Endometrial microvascular endothelial cells (primary cell): ENCODE results near the gene AP1G2. TPM values are rescaled to one million over a fixed set of nuclear protein-coding genes. Genes with fewer than 3 reads are reported as not detected.

Experiments
- in situ Hi-C: cut with HindIII; loops from 2 replicates; pipeline ENCODE4 v1.10.0; 2017; ENCODE audit warnings: low sequenced_read_pairs, low pct_unique_long_range_greater_than_20kb; ENCODE audit errors: inconsistent ontology term
- total RNA-seq: library from RNA; depleted of rRNA; stranded (reverse); fragments of >200 nt; gene quantifications from one replicate; pipeline ENCODE4 v1.2.3, GENCODE V29; 2015; ENCODE audit errors: inconsistent ontology term

Gene AP1G2
- total RNA-seq, 1 donor from 2014 or later, result 18.0 TPM

DNA sequence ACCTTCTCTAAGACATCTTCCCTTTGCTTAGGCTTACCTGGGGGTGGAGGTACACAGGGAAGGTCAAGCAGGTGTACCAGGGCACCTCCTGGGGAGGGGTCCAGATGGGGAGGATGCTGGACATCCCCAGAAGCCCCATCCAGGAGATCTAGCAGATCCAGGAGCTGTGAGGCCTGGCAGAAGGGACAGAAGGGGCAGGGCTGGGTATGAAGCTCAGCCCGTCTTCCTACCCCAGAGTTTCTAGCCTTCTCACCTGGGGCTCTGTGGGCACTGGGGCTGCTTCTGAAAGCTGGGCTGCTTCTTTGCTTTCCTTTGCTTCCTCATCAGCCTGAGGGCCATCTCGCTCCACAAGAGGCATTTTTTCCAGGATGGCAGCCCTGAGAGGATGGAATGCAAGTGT is 6.3 kb downstream of the AP1G2 start:
- in situ Hi-C loops, result no loop called here

DNA sequence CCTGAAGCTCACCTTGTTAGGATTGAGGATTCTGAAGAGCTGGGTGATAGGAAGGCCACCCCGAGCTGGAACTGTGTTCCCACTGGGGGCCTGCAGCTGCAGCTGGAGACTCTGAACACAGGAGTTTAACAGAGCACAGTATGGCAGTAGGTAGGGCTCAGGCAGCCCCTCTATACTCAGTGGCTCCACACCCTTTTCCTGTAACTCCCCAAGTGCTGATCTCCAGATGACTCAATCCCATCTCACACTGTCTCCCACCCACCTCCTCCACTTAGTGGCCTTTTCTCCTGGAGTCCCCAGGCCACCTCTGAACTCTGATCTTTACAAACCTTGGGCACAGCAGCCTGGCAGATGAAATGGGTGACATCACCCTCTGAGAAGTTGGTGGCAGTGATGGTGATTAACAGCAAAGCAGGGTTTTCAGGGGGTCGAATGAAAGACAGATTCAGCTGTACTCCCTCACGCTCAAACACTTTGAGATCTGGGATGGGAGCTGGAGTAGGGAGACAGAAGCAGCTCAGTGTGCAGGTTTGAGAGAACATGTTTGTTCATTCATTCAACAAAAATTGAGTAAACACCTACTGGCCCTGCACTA is 7.6 kb downstream of the AP1G2 start:
- in situ Hi-C loops, result no loop called here

DNA sequence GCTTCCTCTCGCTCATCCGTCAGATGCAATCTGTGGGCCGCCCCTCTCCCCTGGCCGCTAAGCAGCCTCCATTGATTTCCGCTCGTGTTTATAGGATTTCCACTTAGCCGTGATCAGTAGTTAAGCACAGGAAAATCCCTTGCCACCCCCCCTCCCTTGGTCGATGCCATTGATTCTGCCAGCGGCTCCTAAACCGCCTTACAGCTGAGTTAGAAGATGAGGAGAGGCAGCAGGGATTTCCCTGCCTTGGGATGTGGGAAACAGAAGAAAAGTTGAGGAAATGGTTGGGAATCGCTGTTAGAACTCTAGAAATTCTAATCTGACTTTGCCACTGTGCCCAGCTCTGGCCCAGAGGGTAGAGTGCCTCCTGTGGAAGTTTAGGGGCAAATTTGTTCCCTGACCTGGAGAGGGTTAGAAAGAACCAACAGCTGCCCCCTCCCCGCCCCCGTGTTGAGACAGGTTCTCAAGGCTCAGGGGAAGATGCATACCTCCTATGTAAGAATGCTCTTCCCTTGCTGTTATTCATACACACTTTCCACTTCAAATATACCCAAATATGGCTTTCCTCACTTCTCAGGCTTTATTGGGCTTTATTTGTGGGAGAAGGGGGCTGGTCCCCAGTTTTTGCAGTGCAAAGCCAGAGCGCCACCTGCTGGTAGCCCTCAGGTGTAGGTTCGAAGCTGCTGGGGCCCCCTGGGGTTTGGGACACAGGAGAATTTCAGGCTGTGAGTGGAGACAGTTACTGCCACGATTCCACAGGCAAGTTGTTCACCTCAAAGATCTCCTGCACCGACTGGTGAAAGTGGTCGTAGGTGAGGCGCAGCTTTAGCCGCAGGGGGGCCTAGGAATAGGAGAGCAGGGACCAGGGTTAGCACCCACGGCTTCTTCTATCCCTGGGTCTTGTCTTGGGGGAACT is 8.3 kb downstream of the AP1G2 start:
- in situ Hi-C loops, result no loop called here

DNA sequence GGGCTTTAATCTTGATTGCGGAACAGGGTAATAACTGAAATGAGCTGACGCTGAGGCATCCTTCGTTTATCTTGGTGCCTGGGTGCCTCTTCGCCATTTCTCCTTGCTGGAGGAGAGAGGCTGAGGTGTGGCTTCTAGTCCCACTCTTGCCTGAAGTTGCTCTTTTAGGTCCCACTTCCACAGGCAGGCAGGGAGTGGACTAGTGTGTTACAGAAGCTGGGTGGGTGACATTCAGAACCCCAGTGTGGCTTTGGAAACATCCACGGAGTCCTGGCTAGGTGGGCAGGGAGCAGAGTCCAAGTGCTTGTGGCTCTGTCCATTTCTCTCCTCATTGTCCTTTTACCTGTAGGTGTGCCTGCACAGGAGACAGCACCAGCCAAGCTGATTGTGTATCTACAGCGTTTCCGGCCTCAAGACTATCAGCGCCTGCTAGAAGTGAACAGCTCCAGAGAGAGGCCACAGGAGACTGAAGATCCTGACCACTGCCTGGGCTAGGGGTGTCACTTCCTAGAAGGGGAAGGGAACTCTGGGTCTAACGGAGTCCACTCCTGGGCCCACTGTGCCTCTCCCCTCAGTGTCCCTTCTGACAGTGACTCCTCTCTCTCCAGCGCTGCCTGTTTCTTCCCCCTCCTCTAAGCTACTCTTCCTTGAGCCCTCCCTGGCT is 9.1 kb downstream of the AP1G2 start:
- in situ Hi-C loops, result no loop called here

DNA sequence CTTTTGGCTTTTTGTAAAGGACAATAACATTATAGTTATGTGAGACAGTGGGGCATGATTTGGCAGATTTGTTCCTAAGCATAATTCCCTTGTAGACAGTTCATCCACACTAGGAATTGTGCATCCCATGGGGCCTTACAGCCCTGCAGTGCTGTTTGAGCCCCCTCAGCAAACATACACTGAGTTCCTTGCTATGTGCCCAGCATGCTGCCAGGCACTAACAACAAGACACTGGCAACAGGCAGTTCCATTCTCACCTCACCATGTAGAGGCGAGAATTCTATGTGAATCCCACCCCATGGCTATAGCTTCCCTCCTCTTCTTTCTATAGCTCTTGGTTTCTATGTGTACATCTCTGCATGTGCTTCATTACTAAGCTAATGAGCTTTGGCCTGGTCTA is 9.6 kb downstream of the AP1G2 start:
- in situ Hi-C loops, result no loop called here

DNA sequence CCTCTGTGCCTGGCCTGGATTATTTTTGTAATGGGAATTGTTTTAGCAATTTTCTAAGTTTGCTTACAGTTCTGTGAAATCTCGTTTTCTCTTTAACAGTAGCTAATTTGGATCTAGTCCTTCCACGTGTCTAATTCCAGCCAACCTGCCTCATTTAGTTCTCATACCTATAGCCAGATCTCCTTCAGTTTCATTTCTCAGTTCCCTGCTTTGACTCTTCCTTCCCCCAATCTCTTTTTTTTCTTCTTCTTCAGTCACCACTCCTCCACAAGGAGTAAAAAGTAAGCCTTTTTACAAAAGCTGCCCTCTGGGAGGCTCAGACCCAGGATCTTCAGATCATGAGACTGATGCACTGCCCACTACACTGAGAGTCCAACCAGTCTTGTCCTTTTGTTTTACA is 10.1 kb downstream of the AP1G2 start:
- in situ Hi-C loops, result no loop called here

DNA sequence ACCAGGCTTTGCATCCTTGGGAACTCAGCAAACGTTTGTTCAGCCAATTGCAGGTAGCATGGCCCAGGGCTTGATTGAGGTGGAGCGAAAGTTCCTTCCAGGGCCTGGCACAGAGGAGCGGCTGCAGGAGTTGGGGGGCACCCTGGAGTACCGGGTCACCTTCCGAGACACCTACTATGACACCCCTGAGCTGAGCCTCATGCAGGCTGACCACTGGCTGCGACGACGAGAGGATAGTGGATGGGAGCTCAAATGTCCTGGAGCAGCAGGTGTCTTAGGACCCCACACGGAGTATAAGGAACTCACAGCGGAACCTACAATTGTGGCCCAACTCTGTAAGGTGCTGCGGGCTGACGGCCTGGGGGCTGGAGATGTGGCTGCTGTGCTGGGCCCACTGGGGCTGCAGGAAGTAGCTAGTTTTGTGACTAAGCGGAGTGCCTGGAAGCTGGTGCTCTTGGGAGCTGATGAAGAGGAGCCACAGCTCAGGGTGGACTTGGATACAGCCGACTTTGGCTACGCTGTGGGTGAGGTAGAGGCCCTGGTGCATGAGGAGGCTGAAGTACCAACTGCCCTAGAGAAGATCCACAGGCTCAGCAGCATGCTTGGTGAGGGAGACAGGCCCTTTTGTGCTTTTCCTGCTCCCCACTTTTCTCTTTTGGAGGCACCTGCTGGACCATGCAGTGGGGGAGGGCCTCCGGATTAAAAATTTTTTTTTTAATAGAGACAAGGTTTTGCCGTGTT is 10.7 kb downstream of the AP1G2 start:
- in situ Hi-C loops, result no loop called here

DNA sequence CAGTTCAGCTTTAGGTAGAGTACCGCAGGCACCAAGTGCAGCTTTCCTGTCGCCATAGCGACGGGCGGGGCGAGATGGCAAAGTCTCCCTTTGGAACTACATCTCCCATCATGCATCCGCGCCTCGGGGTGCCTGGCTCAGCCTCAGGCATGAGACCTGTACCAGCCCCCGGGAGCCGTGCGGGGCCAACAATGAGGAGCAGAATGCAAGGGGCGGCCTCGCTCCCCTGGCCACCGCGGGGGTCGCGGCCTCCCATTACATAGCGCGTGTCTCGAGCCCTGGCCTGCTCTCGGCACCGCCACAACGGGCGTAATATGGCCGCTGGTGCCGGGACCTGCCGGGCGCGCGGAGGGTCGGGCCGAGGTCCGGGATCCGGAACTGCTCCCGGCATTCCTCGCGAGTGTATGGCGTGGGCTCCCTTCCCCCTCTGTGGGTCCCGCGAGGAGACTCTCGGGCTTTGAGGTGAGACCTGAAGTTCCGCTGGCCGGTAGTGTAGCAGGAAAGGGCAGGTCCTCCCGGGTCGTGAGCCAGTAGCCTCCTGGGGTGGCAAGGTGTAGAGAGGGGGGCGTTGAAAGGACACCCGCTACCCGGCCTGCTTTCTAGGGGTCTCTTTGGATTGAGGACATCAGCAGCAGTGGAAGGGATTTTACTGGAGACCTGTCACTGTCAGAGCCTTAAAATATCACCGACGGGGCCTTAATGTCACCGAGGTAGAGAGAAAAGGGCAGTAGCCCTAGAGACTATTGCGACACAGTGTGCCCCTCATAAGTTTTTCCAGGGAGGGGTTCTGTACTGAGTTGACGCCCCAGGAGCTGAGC is 11.5 kb downstream of the AP1G2 start, which contains the start of gene THTPA:
TSS of gene THTPA (plus strand) at position 390 of the 818 bp plus-strand sequence. CDS start 487 bp downstream, outside the sequence.
- in situ Hi-C loops, result no loop called here

DNA sequence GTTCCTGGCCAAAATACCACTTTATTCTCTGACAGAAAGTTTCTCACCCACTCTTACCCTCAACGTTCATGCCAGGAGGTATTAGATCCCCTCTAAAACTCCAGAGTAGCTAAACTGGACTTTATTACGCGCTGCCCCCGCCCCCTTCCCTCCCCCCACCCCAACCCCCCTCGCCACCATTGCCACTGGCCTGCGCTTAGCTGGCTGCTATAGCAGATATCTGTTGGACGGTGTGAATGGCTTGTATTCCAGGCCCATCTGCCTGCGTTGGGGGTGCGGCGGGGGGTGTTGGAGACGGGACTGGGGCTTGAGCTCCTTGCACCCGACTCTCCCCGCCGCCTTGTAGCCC is 12.1 kb downstream of the AP1G2 start:
- in situ Hi-C loops, result no loop called here

DNA sequence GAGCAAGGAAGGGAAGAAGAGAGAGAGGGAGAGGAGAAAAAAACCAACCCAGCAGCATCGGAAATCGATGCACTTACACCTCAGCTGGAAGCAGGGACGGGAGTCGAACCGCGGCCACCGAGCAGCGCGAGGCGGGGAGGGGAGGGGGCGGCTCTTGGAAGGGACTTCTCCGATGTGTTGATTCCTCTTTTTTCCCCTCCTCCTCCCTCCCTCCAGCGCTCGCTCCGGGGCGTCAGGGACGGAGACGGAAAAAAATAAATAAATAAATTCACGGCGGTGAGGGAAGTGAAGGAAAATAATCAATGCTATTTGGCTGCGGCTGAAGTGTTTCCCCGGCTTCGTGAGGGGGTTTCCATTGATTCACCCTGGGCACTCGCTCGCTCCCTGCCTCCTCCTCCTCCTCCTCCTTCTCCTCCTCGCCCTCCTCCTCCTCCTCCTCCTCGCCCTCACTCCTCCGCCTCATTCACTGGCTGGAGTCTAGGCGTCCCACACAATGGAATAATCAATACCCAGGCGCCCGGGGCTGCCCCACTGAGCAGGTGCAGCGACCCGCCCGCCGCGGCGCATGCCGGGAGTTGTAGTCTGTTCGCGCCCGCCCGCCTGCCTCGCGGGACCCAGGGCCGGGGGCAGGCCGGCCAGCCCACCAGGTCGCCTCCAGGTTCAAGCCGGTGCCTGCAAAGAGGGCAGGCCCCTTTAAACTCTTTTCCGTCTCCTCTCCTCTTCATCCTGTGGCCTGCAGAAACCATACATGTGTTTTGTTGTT is 16.1 kb downstream of the AP1G2 start, which contains the start of gene ZFHX2:
TSS of gene ZFHX2 (minus strand) at position 500 of the 763 bp plus-strand sequence. CDS start 16,440 bp downstream, outside the sequence.
- in situ Hi-C loops, result no loop called here

DNA sequence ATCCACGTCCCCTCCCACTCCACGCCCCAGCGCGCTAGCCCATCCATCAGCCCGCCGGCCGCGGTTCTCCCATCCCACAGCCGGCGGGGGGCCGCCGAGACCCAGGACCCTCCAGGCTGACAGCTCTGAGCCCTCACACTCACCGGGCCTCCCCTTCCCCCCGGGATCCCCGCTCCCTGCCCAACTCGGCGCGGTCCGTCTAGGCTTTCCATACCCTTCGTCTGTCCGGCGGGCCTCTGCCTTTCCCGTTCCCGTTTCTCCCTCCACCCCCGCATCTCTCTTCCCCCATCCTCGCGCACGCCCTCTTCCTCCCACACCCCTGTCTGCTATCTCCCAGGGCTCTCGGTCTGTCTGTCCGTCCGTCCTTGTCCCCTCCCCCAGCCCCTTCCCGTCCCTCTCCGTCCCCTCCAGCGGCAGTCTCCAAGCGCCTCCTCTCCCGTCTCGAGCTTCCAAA is 16.8 kb downstream of the AP1G2 start:
- in situ Hi-C loops, result no loop called here

DNA sequence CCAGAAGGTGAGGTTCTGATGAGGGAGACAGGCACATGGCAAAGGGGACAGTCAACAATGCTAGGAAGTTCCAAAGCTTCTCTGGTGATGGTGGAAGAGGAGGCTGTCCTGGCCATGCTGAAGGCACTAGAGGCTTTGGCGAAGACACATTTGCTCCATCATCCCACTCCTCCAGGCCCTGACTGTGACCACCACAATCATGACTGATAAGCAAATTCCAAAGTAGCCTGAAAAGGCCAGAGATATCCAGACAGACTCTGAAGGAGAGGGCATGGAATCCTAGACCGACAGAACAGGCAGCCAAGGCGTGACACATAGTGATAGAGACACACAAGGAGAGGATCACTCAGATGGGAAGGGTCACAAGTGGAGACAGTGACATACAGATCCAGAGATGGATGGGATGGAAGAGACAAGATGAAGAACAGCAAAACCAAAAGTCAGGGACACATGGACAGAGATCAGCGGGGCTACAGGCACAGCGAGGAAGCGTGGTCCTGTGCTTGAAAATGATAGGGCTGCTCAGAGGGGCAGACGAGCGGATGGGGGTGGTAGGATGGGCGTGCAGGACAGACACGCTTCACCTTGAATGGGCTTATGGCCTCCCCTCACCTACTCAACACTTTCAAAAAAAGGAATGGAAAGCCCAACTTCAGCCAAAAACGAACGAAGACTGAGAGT is 17.3 kb downstream of the AP1G2 start:
- in situ Hi-C loops, result no loop called here

DNA sequence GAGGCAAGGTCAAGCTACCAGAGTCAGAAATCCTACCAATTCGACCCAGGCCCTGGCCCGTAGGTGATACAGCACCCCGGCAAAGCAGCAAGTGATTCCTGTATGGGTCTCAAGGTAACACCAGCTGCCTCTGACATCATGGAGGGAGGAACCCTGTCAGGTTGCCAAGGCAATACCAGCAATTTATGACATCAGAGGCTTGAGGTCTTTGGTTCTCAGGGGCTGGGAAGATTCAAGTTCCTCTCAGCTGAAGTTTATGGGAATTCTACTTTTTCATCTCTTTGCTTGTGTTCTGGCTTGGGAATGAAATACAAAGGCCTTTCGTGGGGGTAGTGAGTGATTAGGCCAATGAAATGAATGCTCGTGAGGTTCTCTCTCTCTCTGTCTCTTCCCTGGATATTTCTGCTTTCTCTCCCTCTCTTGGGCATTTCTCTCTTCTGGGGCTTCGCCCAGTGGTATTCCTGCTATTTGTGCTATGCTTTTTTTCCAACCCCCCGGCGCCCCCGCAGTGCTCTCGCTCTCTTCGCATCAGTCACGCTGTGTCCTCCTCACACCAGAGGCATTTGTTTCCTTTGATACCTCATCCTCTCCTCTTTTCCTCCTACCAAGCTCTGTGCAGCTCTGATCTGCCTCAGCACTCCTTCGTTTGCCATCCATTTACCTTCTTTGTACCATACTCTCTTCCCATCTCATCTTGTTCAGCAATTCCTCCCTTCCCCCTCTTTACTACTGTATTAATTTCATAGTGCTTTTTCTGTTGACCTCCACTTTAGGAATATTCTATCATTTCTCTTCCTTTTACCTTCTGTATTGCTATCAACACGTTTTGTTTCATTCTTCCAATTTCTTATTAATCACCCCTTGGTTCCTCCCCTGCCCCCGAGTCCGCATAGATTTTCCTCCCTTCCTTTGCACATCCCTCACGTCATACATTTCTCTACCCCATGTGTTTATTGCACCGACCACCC is 19.0 kb downstream of the AP1G2 start:
- in situ Hi-C loops, result no loop called here

DNA sequence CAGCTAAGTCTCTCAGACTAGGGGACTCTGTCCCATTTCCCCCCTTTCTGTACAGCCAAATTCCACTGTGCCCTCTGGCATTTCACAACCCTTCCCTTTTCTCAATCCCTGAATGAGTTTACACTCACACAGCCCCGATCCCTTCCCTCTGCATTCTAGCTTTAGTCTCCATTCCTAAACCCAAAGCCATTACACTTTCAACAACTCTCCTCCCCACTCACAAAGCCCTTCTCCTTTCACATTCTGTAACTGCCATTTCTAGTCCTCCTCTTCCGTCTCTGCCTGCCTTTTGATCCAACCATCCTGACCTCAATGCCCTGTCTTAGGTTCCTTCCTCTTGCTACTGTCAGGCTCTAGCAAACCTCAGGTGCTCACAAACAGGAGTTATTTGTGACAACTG is 19.7 kb downstream of the AP1G2 start:
- in situ Hi-C loops, result no loop called here

DNA sequence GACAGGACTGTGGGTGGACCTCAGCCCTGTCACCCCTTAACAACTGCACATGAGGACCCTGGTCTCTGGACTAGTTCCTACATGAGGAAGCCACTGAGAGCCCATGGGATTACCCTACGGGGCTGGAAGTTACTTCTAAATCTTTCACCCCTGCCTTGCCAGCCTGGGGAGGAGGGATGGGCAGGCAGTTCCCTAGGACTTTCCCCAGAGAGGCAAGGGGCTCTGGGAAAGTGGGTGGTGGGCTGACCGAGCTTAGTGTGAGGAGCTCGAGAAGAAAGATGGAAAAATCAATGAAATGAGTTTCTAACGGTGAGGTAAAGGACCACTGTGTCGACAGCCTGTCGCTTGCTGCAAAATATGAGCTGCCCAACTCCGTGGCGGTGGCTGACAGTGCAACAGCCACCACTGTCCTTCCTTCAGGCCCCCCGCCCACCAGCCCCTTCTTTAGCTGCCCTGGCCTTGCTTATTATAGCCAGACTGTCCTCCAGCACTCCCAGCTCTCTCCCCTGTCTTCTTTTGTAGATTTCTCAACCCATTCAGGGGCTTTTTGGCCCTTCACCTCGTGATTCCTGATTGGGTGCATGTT is 21.0 kb downstream of the AP1G2 start:
- in situ Hi-C loops, result no loop called here
